DOHH2 (cell line): ENCODE measurements around the gene NAV2.

Source experiments
- H3F3A ChIP-seq: fragments of 200-600 bp; sonication (generic), shearing (Covaris generic); 2 replicates; pipeline ENCODE4 v1.6.0; 2016; ENCODE audit warnings: antibody characterized with exemption, mild to moderate bottlenecking; ENCODE audit not compliant: control insufficient read depth, insufficient read depth
- H3K27ac ChIP-seq: fragments of 200-600 bp; sonication (generic); 2 replicates; pipeline ENCODE4 v1.5.1; 2014; ENCODE audit warnings: low read depth, mild to moderate bottlenecking, low read length, moderate library complexity
- H3K27me3 ChIP-seq: fragments of 200-600 bp; sonication (generic); 2 replicates; pipeline ENCODE4 v1.6.1; 2014; ENCODE audit warnings: mild to moderate bottlenecking, low read length, mixed read lengths; ENCODE audit not compliant: control insufficient read depth
- H3K36me3 ChIP-seq: fragments of 200-600 bp; sonication (generic); 2 replicates; pipeline ENCODE4 v1.6.1; 2014; ENCODE audit warnings: mild to moderate bottlenecking, low read length, moderate library complexity, mixed read lengths; ENCODE audit not compliant: control insufficient read depth
- H3K4me1 ChIP-seq: fragments of 200-600 bp; sonication (generic); 2 replicates; pipeline ENCODE4 v1.6.1; 2014; ENCODE audit warnings: mild to moderate bottlenecking, low read length, mixed read lengths; ENCODE audit not compliant: control insufficient read depth
- H3K4me2 ChIP-seq: fragments of 200-600 bp; sonication (generic); 2 replicates; pipeline ENCODE4 v1.6.0; 2014; ENCODE audit warnings: mild to moderate bottlenecking, low read length, moderate library complexity
- H3K4me3 ChIP-seq: fragments of 200-600 bp; sonication (generic); 2 replicates; pipeline ENCODE4 v1.5.1; 2014; ENCODE audit warnings: mild to moderate bottlenecking, low read length, mixed read lengths
- H3K79me2 ChIP-seq: fragments of 200-600 bp; sonication (generic); 2 replicates; pipeline ENCODE4 v1.6.1; 2014; ENCODE audit warnings: mild to moderate bottlenecking, low read length, mixed read lengths; ENCODE audit not compliant: control insufficient read depth
- H3K9me2 ChIP-seq: fragments of 200-600 bp; sonication (generic); replicated peaks from 2 replicates; pipeline ENCODE4 v1.6.1; 2014; ENCODE audit warnings: mild to moderate bottlenecking, low read length, mixed read lengths; ENCODE audit not compliant: control insufficient read depth
- H3K9me3 ChIP-seq: fragments of 200-600 bp; sonication (generic); 2 replicates; pipeline ENCODE4 v1.6.1; 2014; ENCODE audit warnings: antibody characterized with exemption, low read length, mixed read lengths; ENCODE audit not compliant: control insufficient read depth, insufficient read depth
- H4K20me1 ChIP-seq: fragments of 200-600 bp; sonication (generic); 2 replicates; pipeline ENCODE4 v1.6.0; 2014; ENCODE audit warnings: low read depth, mild to moderate bottlenecking, antibody characterized with exemption, low read length, moderate library complexity; ENCODE audit not compliant: control insufficient read depth, insufficient read depth
- CTCF ChIP-seq: fragments of 200-600 bp; sonication (generic); IDR thresholded peaks from one replicate; pipeline ENCODE4 v1.5.1; 2014; ENCODE audit warnings: antibody characterized with exemption, mild to moderate bottlenecking, low read depth, low read length; ENCODE audit not compliant: poor library complexity, severe bottlenecking
- EZH2phosphoT487 ChIP-seq: fragments of 200-600 bp; sonication (generic); IDR thresholded peaks from 2 replicates; pipeline ENCODE4 v1.6.1; 2017; ENCODE audit warnings: borderline replicate concordance, mild to moderate bottlenecking, antibody characterized with exemption, low read length, moderate library complexity, mixed read lengths

Gene NAV2

GRCh38 chr11:19913893-19914249, 201.2 kb downstream of the NAV2 start:
- Histone ChIP-seq H3K4me1 (no peaks in the 10 kb centered on the region), H3K4me2 (no peak overlapping the region), H3K9me3 (no peaks in the 10 kb centered on the region), H3K79me2 (no peaks in the 10 kb centered on the region), H3F3A (no peaks in the 10 kb centered on the region), H3K36me3 (no peaks in the 10 kb centered on the region), H3K9me2 (no peaks in the 10 kb centered on the region), H4K20me1 (no peaks in the 10 kb centered on the region), H3K27me3 (no peaks in the 10 kb centered on the region), H3K4me3 (no peak overlapping the region), H3K27ac (no peak overlapping the region)
- no peak for TF ChIP-seq EZH2phosphoT487
- no peak for TF ChIP-seq CTCF

- H4K20me1 ChIP-seq = no peaks in the 10 kb centered on the region
- no peaks in the 10 kb centered on the region for H3K9me3 ChIP-seq
- no peaks in the 10 kb centered on the region for H3F3A ChIP-seq
- TF ChIP-seq CTCF = no peak
- TF ChIP-seq EZH2phosphoT487 = no peak
- H3K36me3 ChIP-seq = no peaks in the 10 kb centered on the region
- H3K4me3 ChIP-seq = no peak overlapping the region
- H3K27ac ChIP-seq = no peak overlapping the region
- H3K4me1 ChIP-seq = no peaks in the 10 kb centered on the region
- H3K79me2 ChIP-seq = no peaks in the 10 kb centered on the region
- no peaks in the 10 kb centered on the region for H3K27me3 ChIP-seq
- no peak overlapping the region for H3K4me2 ChIP-seq
- no peaks in the 10 kb centered on the region for H3K9me2 ChIP-seq
Measured at GRCh38 chr11:19915808-19916207, 203.2 kb downstream of the NAV2 start.

- H3K4me3 ChIP-seq = no peak overlapping the region
- TF ChIP-seq EZH2phosphoT487 (no peak), CTCF (no peak)
- no peak overlapping the region for H3K27ac ChIP-seq
- no peaks in the 10 kb centered on the region for H3K9me2 ChIP-seq
- peaks cover 3% of the 10 kb centered on the region; the same call in 1 of the 2 replicates for H3K27me3 ChIP-seq
- H3K4me2 ChIP-seq = no peak overlapping the region
- no peaks in the 10 kb centered on the region for H3K4me1 ChIP-seq
- no peaks in the 10 kb centered on the region for H3F3A ChIP-seq
- H3K79me2 ChIP-seq = no peaks in the 10 kb centered on the region
- H3K36me3 ChIP-seq = no peaks in the 10 kb centered on the region
- no peaks in the 10 kb centered on the region for H3K9me3 ChIP-seq
- no peaks in the 10 kb centered on the region for H4K20me1 ChIP-seq
Measured at GRCh38 chr11:19917069-19917468, 204.4 kb downstream of the NAV2 start.
